AG10803 (cell line): ENCODE data around the gene ADGRE3.
"Not testable (repeated sequence)": the region's sequence is repeated elsewhere in the genome, so short reads cannot be mapped to it uniquely, and the experiment has no call there.

Experiments
- DNase-seq: peaks from one replicate; pipeline ENCODE4 v3.0.0; 2010; ENCODE audit warnings: low read depth
- H3K4me3 ChIP-seq: 2 replicates; pipeline ENCODE4 v1.5.1; 2011; ENCODE audit warnings: mild to moderate bottlenecking, low read length, control low read depth
- TF ChIP-seq, protein P1 (sequence below): conservative IDR thresholded peaks from 2 replicates; pipeline ENCODE4 v1.5.1; 2011; ENCODE audit warnings: mild to moderate bottlenecking, low read length, control low read depth, inconsistent platforms

ADGRE3 gene

GRCh38 chr19:14654786-14655560 is 19.7 kb downstream of the ADGRE3 start:
- TF ChIP-seq, protein P1, sequence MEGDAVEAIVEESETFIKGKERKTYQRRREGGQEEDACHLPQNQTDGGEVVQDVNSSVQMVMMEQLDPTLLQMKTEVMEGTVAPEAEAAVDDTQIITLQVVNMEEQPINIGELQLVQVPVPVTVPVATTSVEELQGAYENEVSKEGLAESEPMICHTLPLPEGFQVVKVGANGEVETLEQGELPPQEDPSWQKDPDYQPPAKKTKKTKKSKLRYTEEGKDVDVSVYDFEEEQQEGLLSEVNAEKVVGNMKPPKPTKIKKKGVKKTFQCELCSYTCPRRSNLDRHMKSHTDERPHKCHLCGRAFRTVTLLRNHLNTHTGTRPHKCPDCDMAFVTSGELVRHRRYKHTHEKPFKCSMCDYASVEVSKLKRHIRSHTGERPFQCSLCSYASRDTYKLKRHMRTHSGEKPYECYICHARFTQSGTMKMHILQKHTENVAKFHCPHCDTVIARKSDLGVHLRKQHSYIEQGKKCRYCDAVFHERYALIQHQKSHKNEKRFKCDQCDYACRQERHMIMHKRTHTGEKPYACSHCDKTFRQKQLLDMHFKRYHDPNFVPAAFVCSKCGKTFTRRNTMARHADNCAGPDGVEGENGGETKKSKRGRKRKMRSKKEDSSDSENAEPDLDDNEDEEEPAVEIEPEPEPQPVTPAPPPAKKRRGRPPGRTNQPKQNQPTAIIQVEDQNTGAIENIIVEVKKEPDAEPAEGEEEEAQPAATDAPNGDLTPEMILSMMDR: no peak

DNA sequence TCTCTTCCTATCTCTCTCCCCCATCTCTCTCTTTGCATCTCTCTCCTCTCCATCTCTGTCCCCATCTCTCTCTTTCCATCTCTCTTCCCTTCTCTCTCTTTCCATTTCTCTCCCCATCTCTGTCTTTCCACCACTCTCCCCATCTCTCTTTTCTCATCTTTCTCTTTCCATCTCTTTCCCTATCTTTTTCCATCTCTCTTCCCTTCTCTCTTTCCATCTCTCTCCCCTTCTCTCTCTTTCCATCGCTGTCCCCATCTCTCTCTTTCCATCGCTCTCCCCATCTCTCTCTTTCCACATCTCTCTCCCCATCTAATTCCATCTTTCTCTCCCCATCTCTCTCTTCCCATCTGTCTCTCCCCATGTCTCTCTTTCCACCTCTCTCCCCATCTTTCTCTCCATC is 24.5 kb downstream of the ADGRE3 start:
- DNase-seq: no peak
- no peak overlapping the region for H3K4me3 ChIP-seq
- TF ChIP-seq, protein P1: no peak

More at GRCh38 chr19:14654786-14655560, 19.7 kb downstream of the ADGRE3 start:
- no peak for DNase-seq
- no peak overlapping the region for H3K4me3 ChIP-seq

DNA sequence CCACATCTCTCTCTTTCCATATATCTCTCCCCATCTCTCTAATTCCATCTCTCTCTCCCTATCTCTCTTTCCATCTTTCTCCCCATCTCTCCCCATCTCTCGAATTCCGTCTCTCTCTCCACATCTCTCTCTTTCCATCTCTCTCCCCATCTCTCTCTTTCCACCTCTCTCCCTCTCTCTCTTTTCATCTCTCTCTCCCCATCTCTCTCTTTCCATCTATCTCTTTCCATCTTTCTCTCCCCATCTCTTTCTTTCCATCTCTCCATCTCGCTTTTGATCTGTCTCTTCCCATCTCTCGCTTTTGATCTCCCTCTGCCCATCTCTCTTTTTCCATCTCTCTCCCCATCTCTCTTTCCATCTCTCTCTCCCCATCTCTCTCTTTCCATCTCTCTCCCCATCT is 25.6 kb downstream of the ADGRE3 start:
- H3K4me3 ChIP-seq: no peak overlapping the region
- DNase-seq: no peak
- TF ChIP-seq, protein P1: no peak

DNA sequence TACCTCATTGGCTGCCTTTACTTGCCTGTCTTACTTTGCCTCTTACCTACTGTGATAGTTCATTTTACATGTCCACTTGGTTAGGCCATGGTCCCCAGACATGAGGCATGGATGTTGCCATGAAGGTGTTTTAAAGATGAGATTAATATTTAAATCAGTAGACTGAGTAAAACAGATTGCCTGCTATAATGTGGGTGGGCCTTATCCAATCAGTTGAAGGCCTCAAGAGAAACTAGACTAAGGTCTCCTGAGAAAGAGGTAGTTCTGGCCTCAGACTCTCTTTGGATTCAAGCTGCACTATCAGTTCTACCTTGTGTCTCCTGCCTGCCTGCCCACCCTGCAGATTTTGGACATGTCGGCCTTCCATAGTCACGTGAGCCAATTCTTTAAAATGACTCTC is 26.1 kb downstream of the ADGRE3 start:
- DNase-seq: no peak
- TF ChIP-seq, protein P1: no peak

DNA sequence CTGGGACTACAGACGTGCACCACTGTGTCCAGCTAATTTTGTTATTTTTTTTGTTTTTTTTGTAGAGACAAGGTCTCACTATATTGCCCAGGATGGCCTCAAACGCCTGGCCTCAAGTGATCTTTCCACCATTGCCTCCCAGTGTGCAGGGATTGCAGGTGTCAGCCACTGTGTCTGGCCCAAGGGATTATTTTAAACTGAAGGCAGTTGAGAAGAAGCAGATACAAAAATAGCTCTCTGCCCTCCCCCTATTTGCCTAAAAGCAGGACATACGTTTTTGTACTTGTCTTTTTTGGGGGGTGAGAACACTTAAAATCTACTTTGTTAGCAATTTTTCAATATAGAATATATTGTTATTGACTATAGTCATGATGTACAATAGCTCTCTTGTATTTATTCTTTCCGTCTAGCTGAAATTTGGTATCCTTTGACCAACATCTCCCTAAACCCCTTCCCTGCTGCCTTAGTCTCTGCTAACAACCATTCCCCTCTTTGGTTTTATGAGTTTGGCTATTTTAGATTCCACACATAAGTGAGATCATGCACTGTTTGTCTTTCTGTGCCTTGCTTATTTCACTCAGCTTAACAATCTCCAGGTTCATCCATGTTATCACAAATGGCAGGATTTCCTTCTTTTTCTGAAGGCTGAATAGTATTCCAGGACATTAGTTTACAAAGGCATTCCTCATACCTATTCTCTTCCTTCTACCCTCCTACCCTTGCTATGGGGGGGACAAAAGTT is 34.9 kb downstream of the ADGRE3 start:
- DNase-seq: no peak
- H3K4me3 ChIP-seq: no peak overlapping the region
- TF ChIP-seq, protein P1: no peak

More for the DNA sequence above, 26.1 kb downstream of the ADGRE3 start:
- no peak overlapping the region for H3K4me3 ChIP-seq

GRCh38 chr19:14632286-14632685 is 42.4 kb downstream of the ADGRE3 start:
- no peak for DNase-seq
- no peak overlapping the region for H3K4me3 ChIP-seq
- TF ChIP-seq, protein P1: no peak

DNA sequence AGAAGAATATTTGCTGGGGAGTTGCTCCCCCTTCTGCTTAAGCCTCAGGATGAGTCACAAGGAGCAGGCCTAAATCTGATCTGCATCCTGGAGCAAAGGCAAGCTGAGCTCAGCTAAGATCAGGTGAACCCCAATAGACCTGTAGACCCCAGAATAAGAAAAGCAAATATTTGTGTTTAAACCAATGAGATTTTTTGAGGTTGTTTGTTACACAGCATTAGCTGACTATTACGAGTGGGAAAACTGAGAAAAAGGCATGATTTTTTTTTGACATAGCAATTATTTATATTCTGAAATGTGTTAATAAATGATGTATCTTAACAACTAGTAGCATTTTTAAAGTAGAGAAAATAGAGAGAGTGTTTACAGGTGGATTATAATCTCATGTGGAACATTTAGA is 45.1 kb downstream of the ADGRE3 start:
- TF ChIP-seq, protein P1: no peak
- DNase-seq: no peak
- H3K4me3 ChIP-seq: no peak overlapping the region

DNA sequence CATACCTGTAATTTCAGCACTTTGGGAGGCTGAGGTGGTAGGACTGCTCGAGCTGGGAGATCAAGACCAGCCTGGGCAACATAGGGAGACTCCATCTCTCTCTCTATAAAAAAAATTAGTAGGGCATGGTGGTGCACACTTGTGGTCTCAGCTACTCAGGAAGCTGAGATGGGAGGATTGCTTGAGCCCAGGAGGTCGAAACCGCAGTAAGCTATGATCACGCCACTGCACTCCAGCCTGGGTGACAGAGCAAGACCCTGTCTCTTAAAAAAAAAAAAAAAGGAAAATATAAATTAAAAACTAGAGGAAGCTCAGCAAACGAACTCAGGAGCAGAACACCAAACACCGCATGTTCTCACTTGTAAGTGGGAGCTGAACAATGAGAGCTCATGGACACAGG is 50.2 kb downstream of the ADGRE3 start:
- not testable (repeated sequence) for DNase-seq, H3K4me3 ChIP-seq
